HK-2 (cell line): Measurements from ENCODE around the gene OR8D4.
"Not testable (repeated sequence)": the region's sequence is repeated elsewhere in the genome, so short reads cannot be mapped to it uniquely, and the experiment has no call there.

Experiments used
- DNase-seq: peaks from one replicate; pipeline ENCODE4 v3.0.0-alpha.2; 2018; ENCODE audit not compliant: unreplicated experiment

OR8D4 gene

GRCh38 chr11:123901867-123902266 is at the start of gene OR8D4:
TSS of gene OR8D4 (plus strand) at chr11:123902167. CDS start at chr11:123906432, 4,265 bp downstream.
- DNase-seq = no peak

GRCh38 chr11:123852321-123852720 is 49.6 kb upstream of the OR8D4 start:
- no peak for DNase-seq

GRCh38 chr11:123853038-123853437 is 48.9 kb upstream of the OR8D4 start:
- no peak for DNase-seq

GRCh38 chr11:123856444-123856843 is 45.5 kb upstream of the OR8D4 start:
- no peak for DNase-seq

GRCh38 chr11:123859731-123860130 is 42.2 kb upstream of the OR8D4 start:
- no peak for DNase-seq

GRCh38 chr11:123865293-123865692 is 36.7 kb upstream of the OR8D4 start:
- DNase-seq = not testable (repeated sequence)

GRCh38 chr11:123867795-123868194 is 34.2 kb upstream of the OR8D4 start:
- DNase-seq = not testable (repeated sequence)

- DNase-seq = no peak
Measured at GRCh38 chr11:123880912-123881311, 21.1 kb upstream of the OR8D4 start.

GRCh38 chr11:123885570-123885969 is 16.4 kb upstream of the OR8D4 start, which contains the start of gene TMEM225:
TSS of gene TMEM225 (minus strand) at chr11:123885670. CDS start at chr11:123885425, 245 bp downstream.
- no peak for DNase-seq

- DNase-seq = no peak
Measured at GRCh38 chr11:123892031-123892430, 9.9 kb upstream of the OR8D4 start.

- no peak for DNase-seq
Measured at GRCh38 chr11:123899792-123900191, 2.2 kb upstream of the OR8D4 start.

- DNase-seq = no peak
Measured at GRCh38 chr11:123903932-123904331, 2.0 kb downstream of the OR8D4 start.

- DNase-seq = no peak
Measured at GRCh38 chr11:123904932-123905331, 3.0 kb downstream of the OR8D4 start.

- no peak for DNase-seq
Measured at GRCh38 chr11:123905826-123906225, 3.9 kb downstream of the OR8D4 start.

- no peak for DNase-seq
Measured at GRCh38 chr11:123920943-123921342, 19.0 kb downstream of the OR8D4 start.

- no peak for DNase-seq
Measured at GRCh38 chr11:123924027-123924426, 22.1 kb downstream of the OR8D4 start.

GRCh38 chr11:123939317-123939716 is 37.4 kb downstream of the OR8D4 start, which contains the start of gene OR4D5:
TSS of gene OR4D5 (plus strand) at chr11:123939617. CDS start at chr11:123939617, 0 bp downstream.
- no peak for DNase-seq

GRCh38 chr11:123942413-123942812 is 40.4 kb downstream of the OR8D4 start:
- no peak for DNase-seq

GRCh38 chr11:123943738-123944137 is 41.8 kb downstream of the OR8D4 start, which contains the start of gene OR6T1:
TSS of gene OR6T1 (minus strand) at chr11:123943838. CDS start at chr11:123943838, 0 bp downstream.
- DNase-seq = no peak

- no peak for DNase-seq
Measured at GRCh38 chr11:123945132-123945531, 43.2 kb downstream of the OR8D4 start.

GRCh38 chr11:123956752-123957151 is 54.8 kb downstream of the OR8D4 start:
- no peak for DNase-seq
